Measurements from ENCODE around the gene FMOD. TPM values are rescaled to one million over a fixed set of nuclear protein-coding genes. Genes with fewer than 3 reads are reported as not detected.

FMOD gene
- total and polyA plus RNA-seq, 4 donors = 16.5 to 93.4 (median 32.8) TPM

- H3K4me3 ChIP-seq = no peak overlapping the region
- peaks cover 0 to 25% (median 7%) of the 10 kb centered on the region in 5 donors for H3K4me1 ChIP-seq (ENCODE audit: control insufficient read depth in 5 of 5, insufficient read depth in 5 of 5, low read length in 5 of 5)
- H3K27ac ChIP-seq (ENCODE audit: low read depth in 1 of 2, low read length in 1 of 2) = no peak overlapping the region
- no peak overlapping the region for H3K9ac ChIP-seq (ENCODE audit: insufficient read depth in 1 of 2, low read length in 2 of 2)
- ATAC-seq (ENCODE audit: insufficient read depth, low FRiP score) (no peak), DNase-seq (no peak)
- WGBS, 2 donors = 65% methylated on average over 4 of the region's 4 CpGs
- peaks cover 0 to 4% (median 0%) of the 10 kb centered on the region in 4 donors for H3K9me3 ChIP-seq (ENCODE audit: control insufficient read depth in 4 of 4, insufficient read depth in 3 of 4, low read length in 3 of 4)
- H3K27me3 ChIP-seq (ENCODE audit: control insufficient read depth in 3 of 3, insufficient read depth in 3 of 3, low read length in 2 of 3) = no peaks in the 10 kb centered on the region
- H3K36me3 ChIP-seq (ENCODE audit: control insufficient read depth in 4 of 4, insufficient read depth in 4 of 4, low read length in 4 of 4) = no peaks in the 10 kb centered on the region
- TF ChIP-seq, protein P1, sequence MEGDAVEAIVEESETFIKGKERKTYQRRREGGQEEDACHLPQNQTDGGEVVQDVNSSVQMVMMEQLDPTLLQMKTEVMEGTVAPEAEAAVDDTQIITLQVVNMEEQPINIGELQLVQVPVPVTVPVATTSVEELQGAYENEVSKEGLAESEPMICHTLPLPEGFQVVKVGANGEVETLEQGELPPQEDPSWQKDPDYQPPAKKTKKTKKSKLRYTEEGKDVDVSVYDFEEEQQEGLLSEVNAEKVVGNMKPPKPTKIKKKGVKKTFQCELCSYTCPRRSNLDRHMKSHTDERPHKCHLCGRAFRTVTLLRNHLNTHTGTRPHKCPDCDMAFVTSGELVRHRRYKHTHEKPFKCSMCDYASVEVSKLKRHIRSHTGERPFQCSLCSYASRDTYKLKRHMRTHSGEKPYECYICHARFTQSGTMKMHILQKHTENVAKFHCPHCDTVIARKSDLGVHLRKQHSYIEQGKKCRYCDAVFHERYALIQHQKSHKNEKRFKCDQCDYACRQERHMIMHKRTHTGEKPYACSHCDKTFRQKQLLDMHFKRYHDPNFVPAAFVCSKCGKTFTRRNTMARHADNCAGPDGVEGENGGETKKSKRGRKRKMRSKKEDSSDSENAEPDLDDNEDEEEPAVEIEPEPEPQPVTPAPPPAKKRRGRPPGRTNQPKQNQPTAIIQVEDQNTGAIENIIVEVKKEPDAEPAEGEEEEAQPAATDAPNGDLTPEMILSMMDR (IDR thresholded peaks at IDR 0.05; ENCODE audit: control extremely low read depth, extremely low read depth) = no peak
Observed at GRCh38 chr1:203364806-203365205, 13.9 kb upstream of the FMOD start.

DNA sequence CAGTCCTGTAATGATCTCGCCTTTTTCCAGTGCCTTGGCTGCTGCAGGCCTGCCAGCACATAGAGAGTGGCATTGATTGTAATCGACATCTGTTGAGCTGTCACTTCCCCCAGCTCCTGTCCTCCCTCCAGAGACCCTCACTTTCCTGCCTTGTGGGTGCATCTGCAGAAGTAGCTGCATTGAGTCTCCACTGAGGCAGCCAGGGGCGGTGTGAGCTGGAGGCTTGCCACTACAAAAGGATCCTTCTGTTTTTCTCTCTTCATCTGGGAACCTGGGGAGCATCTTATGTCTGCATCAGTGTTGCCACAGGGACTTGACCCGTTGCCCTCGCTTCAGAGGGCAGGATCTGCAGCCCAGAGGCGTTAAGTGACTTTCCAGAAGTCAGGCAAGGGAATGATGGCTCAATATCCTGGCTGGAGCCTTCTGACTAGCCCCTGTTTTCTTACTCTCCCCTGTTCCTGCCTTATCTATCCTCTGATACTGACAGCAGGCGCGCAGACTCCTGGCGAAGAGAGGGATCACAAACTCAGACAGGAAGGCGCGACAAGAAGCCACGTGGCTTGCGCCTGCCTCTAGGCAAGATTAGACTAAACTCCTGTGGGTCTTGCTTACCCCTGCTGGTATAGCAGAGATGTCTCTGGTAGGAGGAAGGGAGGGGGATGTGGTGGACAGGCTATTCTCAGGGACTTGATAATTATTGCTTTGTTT is 13.3 kb upstream of the FMOD start:
- 54 to 56% methylated on average over 13 of the region's 13 CpGs for WGBS, 2 donors
- DNase-seq = peak; percentile 57 to 70 (median 62)
- Histone ChIP-seq H3K27ac (ENCODE audit: low read depth in 1 of 2, low read length in 1 of 2) (no peak overlapping the region), H3K4me1 (ENCODE audit: control insufficient read depth in 5 of 5, insufficient read depth in 5 of 5, low read length in 5 of 5) (peaks cover 0 to 27% (median 10%) of the 10 kb centered on the region in 5 donors), H3K4me3 (no peak overlapping the region), H3K36me3 (ENCODE audit: control insufficient read depth in 4 of 4, insufficient read depth in 4 of 4, low read length in 4 of 4) (no peaks in the 10 kb centered on the region), H3K27me3 (ENCODE audit: control insufficient read depth in 3 of 3, insufficient read depth in 3 of 3, low read length in 2 of 3) (no peaks in the 10 kb centered on the region), H3K9ac (ENCODE audit: insufficient read depth in 1 of 2, low read length in 2 of 2) (no peak overlapping the region), H3K9me3 (ENCODE audit: control insufficient read depth in 4 of 4, insufficient read depth in 3 of 4, low read length in 3 of 4) (peaks cover 0 to 4% (median 0%) of the 10 kb centered on the region in 4 donors)
- TF ChIP-seq, protein P1 (IDR thresholded peaks at IDR 0.05; ENCODE audit: control extremely low read depth, extremely low read depth) = no peak
- ATAC-seq (ENCODE audit: insufficient read depth, low FRiP score) = no peak

GRCh38 chr1:203362720-203363025 is 11.8 kb upstream of the FMOD start:
- H3K4me3 ChIP-seq = no peak overlapping the region

More at GRCh38 chr1:203362720-203363025, 11.8 kb upstream of the FMOD start:
- TF ChIP-seq, protein P1 (IDR thresholded peaks at IDR 0.05; ENCODE audit: control extremely low read depth, extremely low read depth) = no peak
- DNase-seq = no peak
- peaks cover 0 to 26% (median 13%) of the 10 kb centered on the region in 5 donors for H3K4me1 ChIP-seq (ENCODE audit: control insufficient read depth in 5 of 5, insufficient read depth in 5 of 5, low read length in 5 of 5)
- H3K9ac ChIP-seq (ENCODE audit: insufficient read depth in 1 of 2, low read length in 2 of 2) = no peak overlapping the region
- H3K27ac ChIP-seq (ENCODE audit: low read depth in 1 of 2, low read length in 1 of 2) = no peak overlapping the region
- no peaks in the 10 kb centered on the region for H3K27me3 ChIP-seq (ENCODE audit: control insufficient read depth in 3 of 3, insufficient read depth in 3 of 3, low read length in 2 of 3)
- peaks cover 0 to 4% (median 0%) of the 10 kb centered on the region in 4 donors for H3K9me3 ChIP-seq (ENCODE audit: control insufficient read depth in 4 of 4, insufficient read depth in 3 of 4, low read length in 3 of 4)
- ATAC-seq (ENCODE audit: insufficient read depth, low FRiP score) = no peak
- H3K36me3 ChIP-seq (ENCODE audit: control insufficient read depth in 4 of 4, insufficient read depth in 4 of 4, low read length in 4 of 4) = no peaks in the 10 kb centered on the region

Data from lung (tissue), 12 donors.